ENCODE results near the gene FPR1.

FPR1 gene

DNA sequence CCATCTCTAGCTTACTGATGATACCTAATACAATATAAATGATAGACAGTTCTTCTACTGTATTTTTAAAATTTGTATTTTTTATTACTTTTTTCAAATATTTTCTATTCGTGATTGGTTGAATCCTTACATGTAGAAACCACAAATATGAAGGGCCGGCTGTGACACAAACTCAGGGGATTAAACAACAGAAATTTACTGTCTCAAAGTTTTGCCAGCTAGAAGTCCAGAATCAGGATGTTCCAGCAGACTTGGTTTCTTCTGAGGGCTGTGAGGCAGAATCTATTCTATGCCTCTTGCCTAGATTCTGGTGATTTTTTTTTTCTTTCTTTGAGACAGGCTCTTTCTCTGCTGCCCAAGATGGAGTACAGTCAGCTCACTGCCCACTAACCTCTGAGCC, 13.8 kb downstream of the FPR1 start:
- no peak for DNase-seq (ENCODE audit: low read depth in 2 of 2)

DNA sequence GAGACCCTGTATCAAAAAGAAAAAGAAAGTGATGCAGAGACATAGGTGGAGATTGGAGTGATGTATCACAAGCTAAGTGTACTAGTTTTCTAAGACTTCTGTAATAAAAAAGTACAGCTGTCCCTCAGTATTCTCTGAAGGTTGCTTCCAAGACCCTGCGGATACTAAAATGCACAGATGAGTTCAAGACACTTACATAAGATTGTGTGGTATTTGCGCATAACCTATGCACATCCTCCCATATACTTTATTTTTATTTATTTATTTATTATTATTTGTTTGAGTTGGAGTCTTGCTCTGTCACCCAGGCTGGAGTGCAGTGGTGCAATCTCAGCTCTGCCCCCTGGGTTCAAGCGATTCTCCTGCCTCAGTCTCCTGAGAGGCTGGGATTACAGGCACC, 14.3 kb downstream of the FPR1 start:
- DNase-seq (ENCODE audit: low read depth in 2 of 2): no peak

DNA sequence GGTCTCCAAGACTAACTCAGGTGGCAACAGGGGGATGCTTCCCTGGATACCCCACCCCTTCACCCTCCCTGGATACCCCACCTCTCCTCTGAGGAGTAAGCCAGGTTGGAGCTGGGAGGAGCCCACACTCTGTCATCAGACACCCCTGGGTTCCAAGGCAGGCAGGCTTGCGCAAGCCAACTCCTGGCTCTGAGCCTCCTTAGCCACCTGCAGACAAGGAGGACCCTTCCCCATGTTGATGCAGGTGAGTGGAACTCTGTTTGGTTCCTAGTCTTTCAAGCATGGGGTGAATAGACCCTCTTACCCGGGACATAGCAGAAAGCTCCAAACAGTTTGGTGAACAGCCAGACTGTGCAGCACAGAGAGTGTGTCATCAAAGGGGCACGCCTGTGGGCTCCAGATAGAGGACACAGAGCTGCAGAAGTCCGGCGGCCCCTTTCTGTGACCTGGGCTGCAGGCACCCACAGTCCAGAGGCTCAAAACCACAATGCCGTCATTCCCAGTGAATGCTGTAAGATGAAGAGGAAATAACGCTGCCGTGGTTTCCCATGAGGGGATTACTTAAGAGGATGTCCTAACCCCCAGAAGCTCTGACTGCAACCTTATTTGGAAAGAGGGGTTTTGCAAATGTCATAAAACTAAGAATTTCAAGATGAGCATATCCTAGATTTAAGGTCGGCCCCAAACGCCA, 15.8 kb downstream of the FPR1 start:
- no peak for DNase-seq (ENCODE audit: low read depth in 2 of 2)

GRCh38 chr19:51733742-51734522, 17.7 kb downstream of the FPR1 start:
- DNase-seq (ENCODE audit: low read depth in 2 of 2): no peak

DNA sequence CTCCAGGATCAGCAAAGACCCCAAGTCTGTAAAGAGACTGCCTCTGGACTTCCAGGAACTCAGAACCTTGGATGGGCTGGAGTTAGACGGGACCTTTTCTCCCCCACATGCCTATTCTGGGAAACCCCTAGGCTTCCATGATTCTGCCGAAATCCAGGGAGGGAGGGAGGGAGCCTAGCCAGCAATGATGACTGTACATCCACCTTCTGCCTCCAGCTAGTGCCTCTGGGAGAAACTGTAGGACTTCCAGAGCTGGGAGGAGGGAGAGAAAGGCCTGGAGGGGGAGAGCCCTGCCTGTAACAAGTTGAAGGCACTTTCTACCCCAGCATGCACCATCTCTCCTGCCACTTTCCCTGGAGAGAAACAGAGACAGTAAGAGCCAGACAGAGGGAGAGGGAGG, 21.9 kb downstream of the FPR1 start:
- DNase-seq (ENCODE audit: low read depth in 2 of 2): no peak

DNA sequence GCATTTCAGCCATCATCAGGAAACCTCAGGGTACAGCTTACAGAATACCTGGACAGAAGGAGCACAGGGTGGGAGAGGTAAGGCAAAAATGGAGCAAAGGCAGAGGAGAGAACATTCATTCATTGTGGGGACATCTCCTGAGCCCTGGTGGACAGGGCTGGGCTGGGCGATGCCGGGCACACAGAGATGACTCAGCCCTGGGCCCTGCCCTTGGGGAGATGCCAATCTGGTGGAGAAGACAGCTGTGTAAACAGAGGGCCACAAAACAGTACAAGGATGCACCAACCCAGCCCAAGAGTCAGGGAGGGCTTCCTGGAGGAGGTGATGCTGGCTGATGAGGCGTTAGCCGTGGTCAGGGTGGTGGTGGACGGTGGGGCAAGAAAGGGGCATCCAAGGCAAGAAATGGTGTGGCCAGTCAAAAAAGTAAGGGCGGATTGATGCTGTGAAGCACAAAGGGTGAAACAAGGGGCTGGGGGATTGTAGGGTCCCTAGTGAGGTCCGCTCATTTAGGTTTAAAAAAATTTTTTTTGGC, 24.3 kb downstream of the FPR1 start:
- DNase-seq (ENCODE audit: low read depth in 2 of 2): no peak

- no peak for DNase-seq (ENCODE audit: low read depth in 2 of 2)
Observed at GRCh38 chr19:51726049-51726448, 25.6 kb downstream of the FPR1 start.

DNA sequence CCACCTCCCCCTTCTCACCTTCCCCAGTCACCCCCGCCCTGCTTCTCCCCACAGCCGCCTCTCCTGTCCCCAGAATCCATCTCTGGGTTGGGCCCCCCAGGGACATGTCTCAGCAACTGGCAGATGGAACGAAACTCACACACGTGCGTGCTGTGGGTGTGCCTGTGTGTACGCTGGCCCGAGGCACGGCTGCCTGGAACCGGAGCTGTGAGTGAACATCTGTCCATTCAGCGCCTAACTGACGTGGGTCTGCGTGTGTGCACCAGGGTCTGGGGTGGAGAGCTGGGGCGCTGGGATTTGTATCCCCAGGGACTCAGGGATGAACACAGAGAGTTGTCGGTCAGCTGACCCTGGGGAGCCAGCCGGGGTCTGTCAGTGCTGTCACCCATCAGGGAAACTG, 27.1 kb downstream of the FPR1 start:
- no peak for DNase-seq (ENCODE audit: low read depth in 2 of 2)

GRCh38 chr19:51722492-51722891, 29.2 kb downstream of the FPR1 start:
- DNase-seq (ENCODE audit: low read depth in 2 of 2): no peak

- DNase-seq (ENCODE audit: low read depth in 2 of 2): no peak
Observed at GRCh38 chr19:51721905-51722304, 29.8 kb downstream of the FPR1 start.

DNA sequence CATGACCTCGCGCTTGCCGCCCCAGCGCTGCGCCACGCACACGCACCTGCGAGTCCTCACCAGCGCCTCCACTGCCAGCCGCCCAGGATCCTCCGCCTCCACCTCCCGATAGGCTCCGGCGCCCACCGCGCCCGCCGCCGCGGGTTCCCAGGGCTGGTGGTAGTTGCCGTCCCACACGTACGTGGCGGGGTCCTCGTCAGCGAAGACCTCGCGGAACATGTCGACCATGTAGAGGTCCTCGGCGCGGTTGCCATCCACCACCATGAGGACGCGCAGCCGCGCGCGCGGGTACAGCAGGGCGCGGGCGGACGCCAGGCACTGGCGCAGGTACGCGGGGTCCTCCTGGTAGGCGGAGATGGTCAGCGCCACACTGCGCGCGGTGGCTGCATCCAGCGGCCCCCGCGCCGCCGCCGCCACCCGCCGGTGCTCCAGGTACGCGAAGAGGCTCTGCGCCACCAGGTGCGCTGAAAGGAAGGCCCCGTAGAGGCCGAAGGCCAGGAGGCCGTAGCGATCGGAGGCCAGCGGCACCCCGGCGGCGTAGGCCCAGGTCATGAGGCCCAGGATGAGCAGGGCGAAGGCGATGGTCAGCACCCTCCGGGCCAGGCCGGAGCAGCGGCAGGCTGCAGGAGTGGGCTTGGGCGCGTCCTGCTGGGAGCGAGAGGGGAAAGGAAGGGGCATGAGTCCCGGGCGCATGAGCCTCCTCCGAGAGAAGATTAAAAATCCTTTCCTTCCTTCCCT, 32.3 kb downstream of the FPR1 start:
- no peak for DNase-seq (ENCODE audit: low read depth in 2 of 2)

DNA sequence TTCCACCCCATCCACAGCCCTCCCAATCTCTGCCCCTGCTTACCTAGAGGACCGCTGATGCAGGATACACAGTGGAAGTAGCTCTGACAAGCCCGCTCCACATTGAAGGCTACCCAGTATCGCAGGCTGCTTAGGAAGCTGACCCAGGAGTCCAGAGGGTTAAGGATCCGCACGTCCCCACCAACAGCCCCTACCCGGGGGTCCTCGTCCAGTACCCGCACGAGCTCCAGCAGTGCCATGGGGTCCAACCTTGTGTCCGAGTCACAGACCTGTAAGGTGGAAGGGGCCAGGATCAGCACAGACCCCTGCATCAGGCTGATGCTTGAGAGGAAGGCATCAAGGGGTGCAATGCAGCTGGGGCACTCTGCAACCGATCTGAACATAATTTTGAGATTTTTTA, 34.8 kb downstream of the FPR1 start:
- no peak for DNase-seq (ENCODE audit: low read depth in 2 of 2)

DNA sequence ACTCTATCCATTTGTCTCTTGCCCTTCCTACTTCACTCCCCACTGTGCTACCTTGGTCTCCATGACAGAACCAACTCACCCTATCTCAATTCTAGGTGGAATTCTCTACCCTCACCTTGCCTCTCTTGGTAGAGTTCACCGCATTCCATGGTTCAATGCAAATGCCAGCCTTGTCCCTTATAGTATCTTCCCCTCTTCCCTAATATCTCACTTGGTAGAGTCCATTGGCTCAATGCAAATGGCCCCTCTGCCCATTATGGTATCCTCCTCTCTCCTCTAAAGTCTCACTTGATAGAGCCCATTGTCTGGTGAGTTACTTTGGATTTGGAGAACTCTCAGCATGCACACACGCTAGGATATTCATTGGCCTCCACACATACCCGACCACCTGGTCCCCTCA, 35.8 kb downstream of the FPR1 start:
- no peak for DNase-seq (ENCODE audit: low read depth in 2 of 2)

DNA sequence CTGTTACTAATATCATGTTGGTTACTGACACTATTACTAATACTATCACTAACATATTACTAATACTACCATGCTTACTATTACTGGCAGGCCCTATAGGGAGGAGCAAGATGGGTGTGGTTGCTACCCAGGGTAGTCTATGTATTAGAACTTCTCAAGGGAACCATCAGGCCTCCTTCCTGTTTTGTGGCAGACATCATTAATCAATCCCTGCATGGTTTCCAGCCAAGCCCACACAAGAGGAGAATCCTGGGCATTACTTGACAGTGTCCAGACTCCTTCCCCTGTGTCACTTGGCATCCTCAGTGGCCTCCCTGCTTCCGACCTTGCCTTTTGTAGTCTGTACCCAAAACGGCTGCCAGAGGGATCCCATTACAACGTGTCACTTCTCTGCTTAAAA, 36.8 kb downstream of the FPR1 start:
- no peak for DNase-seq (ENCODE audit: low read depth in 2 of 2)

GRCh38 chr19:51713319-51714285, 38.1 kb downstream of the FPR1 start:
- no peak for DNase-seq (ENCODE audit: low read depth in 2 of 2)

- no peak for DNase-seq (ENCODE audit: low read depth in 2 of 2)
Observed at GRCh38 chr19:51712461-51713081, 39.1 kb downstream of the FPR1 start.

- DNase-seq (ENCODE audit: low read depth in 2 of 2): no peak
Observed at GRCh38 chr19:51711702-51712101, 40.0 kb downstream of the FPR1 start.

DNA sequence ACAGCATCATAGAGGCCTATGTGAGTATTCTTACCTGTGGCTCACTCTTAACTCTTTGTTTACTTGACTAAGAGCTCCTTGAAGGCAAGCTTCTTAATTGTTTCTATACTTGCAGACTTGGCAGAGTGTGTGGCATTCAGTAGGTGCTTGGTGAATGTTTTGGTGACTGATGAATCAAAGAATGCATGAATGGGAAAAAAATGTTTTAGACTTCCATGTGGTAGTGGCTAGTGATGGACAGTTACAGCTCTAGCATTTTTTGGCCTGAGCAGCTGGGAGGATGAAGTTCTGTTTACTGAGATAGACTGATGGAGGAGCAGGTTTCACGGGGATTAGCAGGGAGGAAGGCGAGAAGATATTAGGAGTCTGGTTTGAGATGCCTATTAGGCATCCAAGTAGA, 41.5 kb downstream of the FPR1 start:
- DNase-seq (ENCODE audit: low read depth in 2 of 2): no peak

- no peak for DNase-seq (ENCODE audit: low read depth in 2 of 2)
Observed at GRCh38 chr19:51709575-51709974, 42.1 kb downstream of the FPR1 start.

DNA sequence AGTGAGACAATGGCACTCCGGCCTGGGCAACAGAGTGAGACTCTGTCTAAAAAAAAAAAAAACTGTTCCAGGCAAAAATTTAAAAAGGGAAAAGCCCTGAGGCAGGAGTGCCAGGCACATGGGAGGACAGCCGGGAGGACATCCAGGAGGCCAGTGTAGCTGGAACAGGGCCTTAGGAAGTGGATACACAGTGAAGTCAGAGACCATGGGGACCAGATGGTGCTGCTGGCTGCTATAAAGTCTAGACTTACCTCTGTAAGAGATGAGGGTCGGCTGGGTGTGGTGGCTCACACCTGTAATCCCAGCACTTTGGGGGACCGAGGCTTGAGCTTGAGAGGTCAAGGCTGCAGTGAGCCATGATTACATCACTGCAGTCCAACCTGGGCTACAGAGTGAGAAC, 42.9 kb downstream of the FPR1 start:
- DNase-seq (ENCODE audit: low read depth in 2 of 2): no peak

DNA sequence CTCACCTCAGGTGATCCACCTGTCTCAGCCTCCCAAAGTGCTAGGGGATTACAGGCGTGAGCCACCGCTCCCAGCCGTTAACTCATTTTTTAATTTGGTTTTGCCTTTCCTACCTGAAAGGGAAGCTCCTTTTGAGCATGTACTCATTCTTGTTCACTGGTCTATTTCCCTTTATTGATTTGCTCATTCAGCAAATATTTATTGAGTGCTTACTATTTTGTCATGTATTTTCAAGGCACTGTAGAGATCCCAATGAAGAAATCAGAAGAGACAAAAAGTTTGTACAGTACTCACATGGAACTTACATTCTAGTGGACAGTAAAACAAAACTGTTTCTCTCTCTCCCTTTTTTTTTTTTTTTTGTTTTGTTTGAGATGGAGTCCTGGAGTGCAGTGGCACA, 44.8 kb downstream of the FPR1 start:
- no peak for DNase-seq (ENCODE audit: low read depth in 2 of 2)

Measured in stimulated activated CD8-positive, alpha-beta memory T cell treated with anti-CD3 and anti-CD28 coated beads, Interleukin-7, amount 100 ng/mL, for 1 hour (primary cell).